ENCODE data around the gene ASH1L.
A peak's percentile ranks its signal among the peaks of the same experiment; 100 is the strongest.

Gene ASH1L

DNA sequence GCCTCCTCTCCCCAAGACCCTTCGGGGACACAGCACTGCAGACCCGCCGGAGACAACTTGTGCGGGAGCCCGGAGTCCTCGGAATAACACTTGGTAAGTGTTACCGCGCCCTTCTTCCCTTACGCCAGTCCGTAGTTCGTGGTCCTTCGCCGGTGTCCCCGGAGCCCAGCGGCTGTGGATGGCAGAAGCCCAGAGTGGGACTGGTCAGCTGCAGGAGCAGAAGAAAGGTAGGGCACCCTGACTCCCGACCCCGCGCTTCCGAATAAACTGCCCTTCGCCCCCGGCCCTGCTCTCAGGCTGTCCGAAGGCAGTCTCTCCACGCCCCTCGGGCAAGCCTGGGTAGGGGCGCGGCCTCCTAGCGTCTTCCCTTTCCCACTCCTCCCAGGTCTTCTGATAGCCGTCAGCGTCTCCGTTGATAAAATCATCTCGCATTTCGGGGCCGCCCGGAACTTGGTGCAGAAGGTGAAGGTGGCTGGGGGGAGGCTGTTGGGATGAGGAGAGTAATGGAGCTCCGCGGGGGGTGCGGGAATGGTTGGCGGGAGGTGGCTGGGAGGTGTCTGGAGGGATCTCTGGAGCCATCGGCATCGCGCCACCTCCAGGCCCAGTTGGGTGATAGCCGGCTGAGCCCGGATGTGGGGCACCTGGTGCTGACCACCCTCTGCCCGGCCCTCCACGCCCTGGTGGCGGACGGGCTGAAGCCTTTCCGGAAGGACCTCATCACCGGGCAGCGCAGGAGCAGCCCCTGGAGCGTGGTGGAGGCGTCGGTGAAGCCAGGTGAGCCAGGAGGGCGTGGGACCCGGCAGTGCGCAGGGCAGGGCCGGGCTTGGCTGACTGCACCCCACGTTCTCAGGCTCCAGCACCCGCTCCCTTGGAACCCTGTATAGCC is 237.6 kb downstream of the ASH1L start:
- DNase-seq = peak; percentile 86

DNA sequence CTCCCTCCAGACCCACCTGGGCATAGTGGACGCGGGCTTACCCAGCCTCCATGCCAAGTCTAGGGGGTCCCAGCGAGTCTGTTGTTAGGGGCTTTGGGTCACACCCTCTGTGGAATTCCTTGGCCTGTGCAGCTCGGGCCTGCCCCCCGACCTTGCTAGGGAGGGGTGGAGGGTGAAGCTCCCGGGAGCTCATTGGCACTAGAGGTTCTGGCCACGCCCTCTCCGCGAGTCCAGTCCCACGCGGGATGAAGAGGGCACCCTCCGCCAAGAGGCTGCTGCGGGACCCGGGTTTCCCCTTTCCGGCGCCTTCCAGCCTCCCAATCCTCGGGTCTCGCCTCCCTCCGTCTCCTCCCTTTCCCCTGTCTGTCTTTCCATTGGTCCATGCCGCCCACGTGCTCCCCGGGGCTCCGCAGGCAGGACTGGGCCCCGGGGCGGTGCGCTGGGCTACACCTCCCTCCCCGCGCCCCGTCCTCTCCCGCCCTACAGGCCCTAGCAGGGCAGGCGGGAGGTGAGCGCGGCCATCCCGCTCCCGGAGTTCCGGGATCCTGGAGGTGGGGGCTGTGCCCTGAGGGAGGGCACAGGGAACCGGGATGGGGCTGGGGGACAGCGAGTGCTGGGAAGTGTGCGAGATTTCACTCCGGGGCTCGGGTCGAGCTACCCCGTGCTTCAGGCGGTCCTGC is 238.4 kb downstream of the ASH1L start:
- DNase-seq = peak; percentile 98

DNA sequence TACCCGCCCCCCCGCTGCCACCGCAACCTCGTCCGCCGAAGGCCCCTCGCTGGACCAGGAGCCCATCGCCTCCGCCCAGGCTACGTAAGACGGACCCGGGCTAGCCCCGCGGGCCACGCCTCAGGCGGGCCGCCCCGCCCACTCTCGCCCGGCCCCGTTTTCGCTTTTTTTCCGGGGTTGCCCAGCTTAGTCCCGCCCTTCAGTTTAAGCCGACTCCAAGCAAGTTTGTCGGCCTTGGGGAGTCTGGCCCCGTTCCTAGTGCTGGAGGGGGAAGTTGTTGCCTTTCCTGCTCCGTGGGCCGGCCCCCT is 238.9 kb downstream of the ASH1L start:
- peak; percentile 94 for DNase-seq

DNA sequence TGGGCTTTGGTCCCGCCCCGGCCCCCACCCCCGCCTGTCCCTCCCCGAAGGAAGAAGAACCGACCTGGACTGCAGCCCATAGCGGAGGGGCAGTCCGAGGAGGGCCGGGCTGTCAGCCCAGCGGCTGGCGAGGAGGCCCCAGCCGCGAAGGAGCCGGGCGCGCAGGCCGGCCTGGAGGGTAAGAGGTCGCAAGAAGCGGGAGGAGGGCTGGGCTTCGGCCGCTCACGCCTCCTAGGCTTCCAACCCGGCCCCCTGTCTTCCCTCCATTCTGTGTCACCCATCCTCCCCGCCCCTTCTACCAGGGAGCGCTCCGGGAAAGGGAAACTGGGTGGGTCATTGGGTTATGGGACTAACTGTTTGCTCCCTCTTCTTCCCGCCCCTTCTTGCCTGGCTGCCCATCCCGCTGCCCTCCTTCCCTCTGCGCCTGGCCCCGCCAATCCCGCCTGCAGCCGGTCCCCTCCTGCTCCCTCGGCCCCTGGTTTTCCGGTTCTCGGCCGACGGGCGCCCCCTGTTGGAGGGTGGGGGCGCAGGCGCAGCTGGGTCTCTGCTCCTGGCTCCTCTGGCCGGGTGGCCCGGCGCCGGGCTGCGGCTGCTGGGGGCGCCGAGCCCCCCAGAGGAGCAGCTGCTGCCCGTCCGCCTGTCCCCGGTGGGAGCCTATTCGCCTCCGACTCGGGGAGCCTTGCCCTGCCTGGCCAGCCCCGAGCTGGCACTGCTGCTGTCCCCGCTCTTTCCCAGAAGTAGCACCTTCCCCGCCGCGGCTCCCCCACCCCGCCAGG is 239.5 kb downstream of the ASH1L start:
- DNase-seq = peak; percentile 99

DNA sequence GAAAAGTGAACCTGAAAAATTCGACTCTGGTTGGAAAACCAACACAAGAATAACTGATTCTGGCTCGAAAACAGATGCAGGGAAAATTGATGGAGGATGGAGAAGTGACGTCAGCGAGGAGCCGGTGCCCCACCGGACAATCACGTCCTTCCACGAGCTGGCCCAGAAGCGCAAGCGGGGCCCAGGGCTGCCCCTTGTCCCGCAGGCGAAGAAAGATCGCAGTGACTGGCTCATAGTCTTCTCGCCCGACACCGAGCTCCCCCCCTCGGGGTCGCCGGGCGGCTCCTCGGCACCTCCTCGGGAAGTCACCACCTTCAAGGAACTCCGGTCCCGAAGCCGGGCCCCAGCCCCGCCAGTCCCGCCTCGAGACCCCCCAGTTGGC is 240.0 kb downstream of the ASH1L start:
- no peak for DNase-seq

DNA sequence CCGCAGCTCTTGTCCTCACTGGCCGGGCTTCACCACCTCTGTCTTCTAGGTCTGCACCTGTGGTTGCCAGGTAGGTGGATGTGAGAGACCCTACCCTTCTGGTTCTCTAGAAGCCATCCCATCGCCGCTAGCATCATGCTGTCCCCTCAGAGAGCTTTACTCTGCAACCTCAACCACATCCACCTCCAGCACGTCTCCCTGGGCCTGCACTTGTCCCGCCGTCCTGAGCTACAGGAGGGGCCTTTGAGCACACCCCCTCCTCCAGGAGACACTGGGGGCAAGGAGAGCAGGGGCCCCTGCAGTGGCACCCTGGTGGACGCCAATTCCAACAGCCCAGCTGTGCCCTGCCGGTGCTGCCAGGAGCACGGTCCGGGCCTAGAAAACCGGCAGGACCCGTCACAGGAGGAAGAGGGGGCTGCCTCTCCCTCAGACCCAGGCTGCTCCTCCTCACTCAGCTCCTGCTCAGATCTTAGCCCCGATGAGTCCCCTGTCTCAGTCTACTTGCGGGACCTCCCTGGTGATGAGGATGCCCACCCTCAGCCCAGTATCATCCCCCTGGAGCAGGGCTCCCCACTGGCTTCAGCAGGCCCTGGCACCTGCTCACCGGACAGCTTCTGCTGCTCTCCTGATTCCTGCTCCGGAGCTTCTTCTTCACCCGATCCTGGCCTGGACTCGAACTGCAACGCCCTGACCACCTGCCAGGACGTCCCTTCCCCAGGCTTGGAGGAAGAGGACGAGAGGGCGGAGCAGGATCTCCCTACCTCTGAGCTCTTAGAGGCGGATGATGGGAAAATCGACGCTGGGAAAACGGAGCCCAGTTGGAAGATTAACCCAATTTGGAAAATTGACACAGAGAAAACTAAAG is 240.7 kb downstream of the ASH1L start:
- DNase-seq = peak; percentile 59

DNA sequence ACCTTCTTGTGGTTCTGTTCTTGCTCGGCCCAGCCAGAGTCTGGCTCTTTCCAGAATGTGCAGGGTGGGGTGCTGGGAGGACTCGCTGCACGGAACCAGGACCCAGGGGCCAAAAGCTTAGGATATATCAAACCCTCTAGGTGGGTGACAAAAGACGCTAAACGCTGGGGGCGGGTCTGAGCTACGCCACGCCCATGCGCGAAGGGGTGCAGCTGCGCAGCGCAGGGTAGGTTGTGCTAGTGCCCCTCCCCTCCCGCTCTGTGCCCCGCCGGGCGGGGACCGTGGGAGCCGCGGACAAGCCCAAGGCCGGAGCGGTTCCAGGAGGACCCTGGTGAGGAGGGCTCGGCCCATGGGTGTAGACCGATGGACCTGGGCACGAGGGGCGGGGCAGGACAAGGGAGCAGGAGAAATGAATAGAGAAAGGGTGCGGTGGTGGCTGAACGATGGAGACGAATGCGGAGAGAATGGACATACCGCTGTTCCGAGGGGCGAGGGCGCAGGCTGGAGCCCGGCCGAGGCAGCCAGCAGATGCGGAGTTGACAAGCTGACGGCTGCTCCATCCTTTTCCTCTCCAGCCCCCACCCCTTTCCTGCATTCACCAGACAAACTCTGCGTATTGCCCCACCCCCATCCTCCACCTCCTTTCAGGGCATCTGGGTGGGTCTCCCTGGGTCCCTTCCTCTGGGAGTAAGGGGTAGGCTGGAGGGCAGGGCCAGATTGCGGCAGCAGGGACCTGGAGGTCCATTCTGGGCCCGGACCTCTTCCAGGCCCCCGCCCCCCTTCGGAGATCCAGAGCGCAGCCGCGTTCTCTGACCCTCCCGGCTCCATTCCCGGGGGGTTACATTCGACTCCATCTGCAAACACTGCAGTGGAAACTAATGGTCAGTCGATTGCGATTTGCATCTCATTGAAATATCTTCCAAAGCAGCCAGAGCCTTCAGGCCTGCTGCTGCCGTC is 241.7 kb downstream of the ASH1L start, which contains the start of gene RUSC1:
Gene RUSC1, plus strand, starts transcription at position 234 of the 957 bp plus-strand sequence. CDS start 880 bp downstream, outside the sequence.
- DNase-seq = peak; percentile 77

DNA sequence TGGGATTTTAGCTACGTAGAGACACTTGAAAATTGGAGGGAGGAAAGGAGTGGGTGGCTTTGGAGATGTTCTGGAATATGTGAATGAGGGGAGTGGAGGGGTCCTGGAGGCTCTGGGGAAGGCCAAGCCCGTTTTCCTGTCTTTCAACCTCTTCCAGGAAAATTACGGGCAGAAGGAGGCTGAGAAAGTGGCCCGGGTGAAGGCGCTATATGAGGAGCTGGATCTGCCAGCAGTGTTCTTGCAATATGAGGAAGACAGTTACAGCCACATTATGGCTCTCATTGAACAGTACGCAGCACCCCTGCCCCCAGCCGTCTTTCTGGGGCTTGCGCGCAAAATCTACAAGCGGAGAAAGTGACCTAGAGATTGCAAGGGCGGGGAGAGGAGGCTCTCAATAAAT is 242.4 kb downstream of the ASH1L start:
- DNase-seq = no peak

DNA sequence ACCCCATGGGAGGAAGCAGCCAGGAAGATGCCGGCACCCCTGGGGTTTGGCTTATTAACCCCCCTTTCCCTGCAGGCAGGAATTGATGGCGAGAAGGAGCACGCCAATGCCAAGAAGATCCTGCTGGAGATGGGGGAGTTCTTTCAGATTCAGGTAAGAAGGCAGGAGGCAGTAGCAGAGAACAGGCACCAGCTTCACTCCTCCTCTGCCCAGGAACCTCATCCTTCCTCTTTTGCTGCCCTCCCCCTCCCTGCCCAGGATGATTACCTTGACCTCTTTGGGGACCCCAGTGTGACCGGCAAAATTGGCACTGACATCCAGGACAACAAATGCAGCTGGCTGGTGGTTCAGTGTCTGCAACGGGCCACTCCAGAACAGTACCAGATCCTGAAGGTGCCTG is 243.1 kb downstream of the ASH1L start:
- DNase-seq = no peak

DNA sequence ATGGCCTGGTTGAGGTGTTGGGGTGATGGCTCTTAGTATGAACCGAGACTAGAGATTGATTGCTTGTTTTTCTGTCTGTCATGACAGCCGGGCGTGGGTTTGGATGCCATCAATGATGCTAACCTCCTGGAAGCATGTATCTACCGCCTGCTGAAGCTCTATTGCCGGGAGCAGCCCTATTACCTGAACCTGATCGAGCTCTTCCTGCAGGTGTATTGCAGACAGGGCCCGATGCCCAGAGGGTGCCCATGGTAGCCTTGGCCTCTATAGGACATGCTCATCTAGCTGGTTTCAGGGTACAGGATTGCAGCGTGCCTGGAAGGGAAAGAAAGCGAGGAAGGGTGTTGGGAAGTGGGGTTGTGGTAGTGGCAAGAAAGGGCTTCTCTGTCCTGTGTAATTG is 244.5 kb downstream of the ASH1L start:
- no peak for DNase-seq

DNA sequence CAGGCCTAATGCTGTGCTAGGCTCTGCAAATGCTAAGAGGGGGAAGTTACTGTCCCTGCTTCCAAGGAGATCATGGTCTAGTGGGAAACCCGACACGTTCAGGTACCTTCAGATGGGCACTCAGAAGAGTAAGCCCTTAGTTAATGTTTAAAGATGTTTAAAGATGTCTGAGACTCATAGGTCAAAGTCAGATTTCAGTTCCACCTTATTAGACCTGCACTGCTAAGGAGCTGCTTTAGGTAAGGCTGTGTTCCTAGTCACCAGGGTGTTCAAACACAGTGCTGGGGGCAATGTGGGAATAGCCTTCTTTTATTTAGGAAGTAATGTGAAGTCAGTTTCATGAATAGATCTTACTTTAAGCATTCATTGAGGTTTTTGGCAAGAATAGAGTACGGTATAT is 245.7 kb downstream of the ASH1L start:
- DNase-seq = no peak

DNA sequence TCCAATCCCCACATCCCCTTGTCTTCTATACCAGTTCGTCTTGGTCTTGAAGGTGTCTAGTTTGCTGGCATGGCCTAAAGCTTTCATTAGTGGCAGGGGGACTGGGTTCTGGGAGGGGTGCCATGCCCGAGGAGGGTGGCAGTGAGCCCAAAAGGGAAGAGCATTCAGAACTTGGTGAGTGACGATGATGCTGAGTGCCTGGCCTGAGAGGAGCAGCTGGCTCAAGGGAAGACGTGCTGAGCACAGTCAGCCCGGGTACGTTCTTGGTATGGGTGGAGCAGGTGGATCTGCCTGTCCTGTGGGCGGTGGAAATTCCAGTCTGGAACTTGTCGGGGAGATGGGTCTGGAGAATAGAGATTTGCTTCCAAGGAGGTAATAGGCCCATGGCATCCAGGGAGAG is 249.3 kb downstream of the ASH1L start:
- DNase-seq = no peak

DNA sequence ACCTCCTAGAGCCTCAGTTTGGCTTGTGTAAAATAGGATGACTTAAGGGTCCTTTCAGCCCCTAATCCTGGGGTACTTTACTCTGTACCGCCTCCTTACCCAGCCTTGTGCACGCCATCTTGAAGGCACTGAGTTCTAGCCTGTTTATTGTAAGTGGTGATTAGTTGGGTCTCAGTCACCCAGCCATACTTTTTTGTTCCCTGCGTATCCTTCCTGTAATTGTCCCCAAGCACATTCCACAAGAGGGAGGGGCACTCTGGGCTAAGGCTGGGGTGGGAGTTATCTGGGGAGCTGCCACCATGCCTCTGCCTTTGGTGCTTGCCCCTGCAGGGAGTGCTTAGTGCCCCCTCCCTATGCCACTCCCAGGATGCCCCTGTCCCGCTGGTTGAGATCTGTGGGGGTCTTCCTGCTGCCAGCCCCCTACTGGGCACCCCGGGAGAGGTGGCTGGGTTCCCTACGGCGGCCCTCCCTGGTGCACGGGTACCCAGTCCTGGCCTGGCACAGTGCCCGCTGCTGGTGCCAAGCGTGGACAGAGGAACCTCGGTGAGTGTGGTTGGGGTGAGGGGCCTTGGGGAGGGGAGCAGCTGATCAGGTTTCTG is 253.1 kb downstream of the ASH1L start:
- DNase-seq = no peak

DNA sequence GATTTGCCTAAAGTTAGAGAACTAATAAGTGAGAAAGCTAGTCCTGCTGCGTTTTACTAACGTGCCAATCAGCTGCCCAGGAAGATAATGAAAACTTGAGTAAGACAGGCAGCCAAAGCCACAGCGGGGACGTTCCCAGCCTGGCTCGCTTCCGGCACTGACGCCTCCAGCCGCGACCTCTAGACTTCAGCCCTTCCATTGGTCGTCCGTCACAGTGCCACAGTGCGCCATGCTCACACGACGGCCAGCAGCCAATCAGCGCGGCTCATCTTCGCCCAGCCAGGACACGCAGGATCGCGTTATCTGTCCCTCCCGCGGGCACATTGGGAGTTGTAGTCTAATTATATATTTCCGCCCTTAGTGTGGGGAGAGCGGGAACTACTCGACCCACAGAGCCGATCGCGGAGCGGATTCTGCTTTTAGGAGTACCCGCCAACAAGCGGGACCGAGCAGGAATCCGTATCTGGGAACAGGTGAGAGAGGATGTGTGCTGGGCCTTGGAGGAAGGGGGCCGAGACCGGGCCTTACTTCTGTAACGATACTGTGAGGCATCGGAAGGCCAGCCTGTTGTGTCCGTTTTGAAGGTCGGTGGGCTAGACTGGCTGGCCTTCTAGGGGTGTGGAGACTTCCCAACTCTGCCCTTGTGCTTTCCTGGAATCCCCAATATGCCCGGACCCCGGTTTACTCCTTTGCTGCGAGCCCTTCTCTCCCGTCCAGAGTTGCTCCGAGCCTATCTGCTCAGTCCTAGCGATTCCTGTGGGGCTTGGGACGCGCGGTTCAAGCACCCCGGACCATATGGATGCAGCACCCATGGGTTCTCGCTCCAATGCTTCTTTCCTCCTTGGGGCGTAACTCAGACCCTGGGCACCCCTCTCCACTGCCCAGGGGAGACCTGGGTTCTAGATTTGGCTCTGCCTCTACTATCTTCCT is 253.8 kb downstream of the ASH1L start, which contains the start of gene FDPS:
Gene FDPS, plus strand, starts transcription at position 374 of the 930 bp plus-strand sequence. CDS start 924 bp downstream, outside the sequence.
- peak; percentile 99 for DNase-seq

DNA sequence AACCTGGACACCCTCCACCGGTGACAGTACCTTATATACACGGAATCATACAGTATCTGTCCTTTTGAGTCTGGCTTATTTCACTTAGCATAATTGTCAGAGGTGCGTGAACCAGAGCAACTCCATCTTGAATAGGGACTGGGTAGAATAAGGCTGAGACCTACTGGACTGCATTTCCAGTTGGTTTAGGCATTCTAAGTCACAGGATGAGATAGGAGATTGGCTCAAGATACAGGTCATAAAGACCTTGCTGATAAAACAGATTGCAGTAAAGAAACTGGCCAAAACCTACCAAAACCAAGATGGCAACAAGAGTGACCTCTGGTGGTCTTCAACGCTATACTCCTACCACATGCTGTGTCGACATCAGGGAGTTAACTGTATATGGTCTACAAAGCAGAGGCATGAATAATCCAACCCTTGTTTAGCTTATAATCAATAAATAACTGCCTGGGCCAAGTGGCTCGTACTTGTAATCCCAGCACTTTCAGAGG is 255.3 kb downstream of the ASH1L start:
- DNase-seq = no peak

DNA sequence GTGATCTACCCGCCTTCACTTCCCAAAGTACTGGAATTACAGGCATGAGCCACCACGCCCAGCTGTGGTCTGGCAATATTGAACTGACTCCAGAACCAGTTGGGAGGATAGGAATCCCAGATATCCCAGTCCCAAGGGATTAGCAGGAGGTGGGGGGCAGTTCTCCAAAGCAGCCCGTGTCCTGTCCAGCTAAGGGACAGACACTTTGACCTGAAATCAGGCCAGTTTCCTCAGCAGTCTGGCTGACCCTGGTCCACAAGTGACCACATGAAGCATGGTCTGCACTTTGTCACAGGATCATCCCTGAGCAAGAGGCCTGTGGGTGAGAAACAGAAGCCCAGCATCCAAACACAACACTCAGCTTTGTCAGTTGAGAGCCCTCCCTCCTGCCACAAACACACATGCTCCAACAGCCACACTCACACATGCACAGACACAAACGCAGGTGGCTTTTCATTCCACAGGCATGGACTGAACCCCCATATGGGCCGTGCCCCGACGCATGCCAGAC is 256.7 kb downstream of the ASH1L start:
- peak; percentile 82 for DNase-seq

DNA sequence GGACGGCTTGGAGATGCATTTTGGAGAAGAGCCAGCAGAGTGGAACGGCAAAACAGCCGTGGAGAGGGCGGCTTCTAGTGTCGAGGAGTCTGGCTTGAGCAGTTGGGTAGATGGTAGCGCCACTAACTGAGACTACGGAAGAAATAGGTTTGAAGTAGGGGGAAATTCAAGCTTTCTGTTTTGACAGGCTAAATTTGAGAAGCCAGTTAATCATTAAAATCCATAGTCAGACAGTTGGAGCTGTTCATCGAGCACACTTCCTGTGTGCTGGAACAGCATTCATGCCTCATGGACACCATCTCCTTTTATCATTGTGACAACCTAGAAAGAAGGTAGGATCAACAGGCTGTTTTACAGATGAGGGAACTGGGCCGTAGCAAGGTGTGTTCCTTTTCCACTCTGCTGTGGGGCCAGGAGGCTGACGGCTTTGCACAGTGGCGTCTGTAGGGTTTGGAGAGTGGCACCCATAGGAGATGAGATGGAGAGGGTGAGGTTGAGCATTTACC is 258.0 kb downstream of the ASH1L start:
- no peak for DNase-seq

DNA sequence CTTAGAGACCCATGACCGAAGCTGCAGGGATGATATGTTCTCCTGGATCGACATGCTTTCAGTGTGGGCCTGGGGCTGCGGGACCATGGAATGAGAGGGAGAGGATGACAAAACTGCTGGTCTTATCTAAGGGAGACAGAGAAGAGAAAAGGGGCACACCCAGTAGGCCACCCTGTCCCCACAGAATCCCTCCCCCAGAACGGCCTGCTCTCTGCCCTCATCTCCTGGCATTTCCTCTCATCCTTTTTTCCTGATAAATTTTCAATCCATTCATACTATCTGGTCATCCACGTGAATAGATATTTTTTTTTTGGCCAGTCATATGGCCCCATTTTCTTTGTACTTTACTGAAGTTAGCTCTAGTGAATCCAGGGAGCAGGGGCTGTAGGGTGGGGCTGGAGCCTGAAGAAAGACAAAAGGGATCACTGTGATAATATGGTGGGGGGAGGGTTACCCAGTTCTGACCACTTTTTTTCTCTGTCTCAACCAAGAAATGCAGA is 261.2 kb downstream of the ASH1L start, which contains the start of gene PKLR:
Gene PKLR, minus strand, starts transcription at position 97 of the 500 bp plus-strand sequence. Its CDS starts 43 bp downstream, at position 54.
- DNase-seq = no peak
